GM18499 (cell line): ENCODE data around the gene ADAMTS17.

Experiments
- ATAC-seq: cut with Tn5 transposase; IDR thresholded peaks from one replicate; pipeline ENCODE4 v1.9.1; 2021; ENCODE audit warnings: moderate number of reproducible peaks; ENCODE audit not compliant: insufficient read depth, unreplicated experiment

Gene ADAMTS17

DNA sequence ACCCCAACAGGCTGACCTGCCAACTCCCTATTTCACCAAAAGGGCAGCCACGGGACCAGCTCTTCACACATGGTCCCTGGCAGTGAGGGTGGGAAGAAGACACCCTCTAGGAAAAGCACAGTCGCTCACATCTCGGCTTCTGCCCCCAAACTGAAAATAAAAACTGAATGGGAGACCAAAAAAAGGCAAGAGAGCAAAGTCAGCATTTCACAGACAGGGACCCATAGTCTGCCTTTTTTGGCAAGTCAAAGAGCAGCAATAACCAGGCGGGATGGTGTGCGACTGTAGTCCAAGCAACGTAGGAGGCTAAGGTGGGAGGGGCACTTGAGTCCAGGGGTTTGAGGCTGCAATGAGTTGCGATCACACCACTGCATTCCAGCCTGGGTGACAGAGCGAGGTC, 154.1 kb downstream of the ADAMTS17 start:
- ATAC-seq = no peak

DNA sequence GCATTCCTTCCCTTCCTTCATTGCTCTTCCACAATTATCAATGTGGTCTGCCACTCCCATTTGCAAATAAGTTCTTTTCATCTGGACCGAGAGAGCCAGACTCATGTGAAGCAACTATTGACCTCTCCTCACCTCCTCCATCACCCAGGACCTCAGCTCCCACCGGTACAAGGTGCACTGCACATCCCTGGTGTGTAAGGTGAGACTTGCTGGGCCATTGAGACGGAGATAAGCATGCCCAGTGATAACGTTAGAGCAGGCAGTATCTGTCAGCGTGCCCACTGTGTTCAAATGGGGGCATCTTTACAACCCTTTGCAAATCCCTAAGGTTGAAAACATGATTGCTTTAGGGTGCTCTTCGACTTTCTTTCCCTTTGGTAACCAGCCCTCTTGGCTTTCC, 154.8 kb downstream of the ADAMTS17 start:
- no peak for ATAC-seq

DNA sequence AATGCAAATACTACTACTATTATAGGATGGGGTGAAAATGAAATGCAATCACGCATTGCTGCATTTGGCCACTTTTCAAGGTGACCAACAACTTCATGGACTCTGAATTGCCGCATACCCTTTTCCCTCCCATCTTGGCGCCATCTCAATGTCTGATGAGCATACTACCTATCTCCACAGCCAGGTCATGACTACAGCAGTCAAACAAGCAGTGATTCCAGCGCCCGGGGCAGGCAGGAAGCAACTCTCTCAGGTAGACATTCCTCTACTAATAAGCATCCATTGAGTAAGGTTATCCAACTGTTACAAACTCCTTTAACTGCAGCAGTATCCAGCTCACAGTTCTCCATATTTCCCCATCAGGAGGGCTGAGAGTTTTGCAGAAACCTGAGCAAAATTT, 155.4 kb downstream of the ADAMTS17 start:
- no peak for ATAC-seq

DNA sequence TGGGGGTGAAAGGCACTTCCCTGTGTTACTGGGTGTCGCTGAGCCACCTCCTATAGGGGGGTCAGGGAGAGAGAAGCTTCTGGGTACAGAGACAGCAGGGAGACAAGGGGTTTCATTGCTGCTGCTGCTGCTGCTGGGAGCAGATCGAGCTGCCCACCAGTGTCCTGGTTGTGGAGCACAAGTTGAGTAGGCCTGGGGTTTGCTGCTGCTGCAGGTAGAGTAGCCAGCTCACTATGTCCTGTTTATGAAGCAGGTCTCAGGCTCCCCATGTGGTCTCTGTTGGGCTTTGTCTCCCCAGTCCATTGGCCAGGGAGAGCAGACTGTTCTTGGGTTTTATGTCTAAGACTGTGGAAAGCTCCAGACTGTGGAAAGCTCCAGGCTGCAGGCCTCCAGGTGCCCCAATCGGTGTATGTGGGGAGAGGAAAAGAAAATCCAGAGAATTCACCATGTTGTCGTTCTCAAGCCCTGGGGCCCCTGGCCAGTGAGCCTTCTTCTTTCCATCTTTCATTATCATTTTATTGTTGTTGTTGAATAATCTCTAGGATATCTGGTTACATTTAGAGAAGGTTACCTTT, 157.8 kb downstream of the ADAMTS17 start:
- no peak for ATAC-seq

DNA sequence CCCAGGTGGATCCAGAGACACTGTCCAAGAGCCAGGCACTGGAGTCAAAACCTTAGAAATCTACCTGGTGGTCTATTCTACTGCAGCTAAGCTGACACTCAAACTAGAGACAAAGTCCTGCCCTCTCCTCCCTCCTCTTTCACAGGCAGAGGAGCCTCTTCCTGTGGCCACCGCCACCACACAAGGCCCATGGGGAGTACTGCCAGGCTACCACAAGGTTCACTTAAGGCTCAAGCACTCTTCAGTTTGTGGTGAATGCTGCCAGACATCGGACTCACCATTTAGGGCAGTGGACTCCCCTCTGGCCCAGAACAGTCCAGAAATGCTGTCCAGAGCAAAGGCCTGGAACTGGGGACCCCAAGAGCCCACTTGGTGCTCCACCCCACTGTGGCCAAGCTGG, 160.9 kb downstream of the ADAMTS17 start:
- no peak for ATAC-seq

DNA sequence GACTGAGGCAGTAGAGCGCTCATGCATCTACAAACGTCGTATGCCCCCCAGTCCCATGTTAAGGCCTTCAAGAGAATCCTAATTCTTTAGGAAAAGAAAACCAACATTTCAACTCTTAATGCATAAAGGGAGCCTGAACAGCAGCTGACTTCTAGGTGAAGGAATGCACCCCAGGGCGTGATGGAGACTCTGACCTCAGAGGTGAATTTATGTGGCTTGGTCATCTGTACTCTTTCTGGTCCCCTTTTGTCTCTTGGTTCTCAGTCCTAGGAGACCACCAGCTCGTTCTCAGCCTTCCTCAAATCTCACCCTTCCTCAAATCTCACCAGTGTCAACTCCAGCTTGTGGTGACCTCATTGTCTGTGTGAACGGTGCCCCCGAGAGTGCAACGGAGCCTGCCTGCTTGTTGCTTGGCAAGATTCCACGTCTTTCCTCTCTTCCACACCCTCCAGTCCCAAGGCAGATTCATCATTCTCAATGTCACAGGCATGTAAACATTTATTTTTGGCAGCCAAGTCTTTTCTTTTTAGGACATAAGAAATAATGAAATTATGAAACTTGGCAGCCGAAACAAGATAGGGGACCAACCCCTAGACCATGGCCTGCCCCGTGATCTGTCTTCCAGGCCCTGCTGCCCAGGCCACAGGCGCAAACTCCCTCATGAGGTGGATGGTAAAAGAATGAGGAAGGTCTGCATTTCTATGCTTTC, 166.2 kb downstream of the ADAMTS17 start:
- no peak for ATAC-seq

DNA sequence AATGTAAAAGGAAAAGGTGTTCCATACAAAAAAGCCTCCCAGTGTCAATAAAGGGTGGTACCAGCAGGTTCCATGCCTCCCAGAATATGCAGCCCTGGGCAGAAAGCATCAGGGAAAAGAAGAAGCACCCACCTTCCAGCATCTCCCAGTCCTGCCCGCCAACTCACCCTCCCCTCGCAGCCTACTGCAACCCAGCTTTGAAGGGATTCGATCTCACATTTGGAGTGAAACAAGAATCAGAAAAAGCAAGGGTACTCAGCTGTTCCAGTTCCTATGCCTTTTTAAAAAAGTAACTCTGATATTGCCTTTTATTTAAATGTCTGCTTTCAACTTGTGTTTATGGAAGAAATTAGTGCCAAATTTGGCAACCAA, 166.9 kb downstream of the ADAMTS17 start:
- ATAC-seq = no peak

DNA sequence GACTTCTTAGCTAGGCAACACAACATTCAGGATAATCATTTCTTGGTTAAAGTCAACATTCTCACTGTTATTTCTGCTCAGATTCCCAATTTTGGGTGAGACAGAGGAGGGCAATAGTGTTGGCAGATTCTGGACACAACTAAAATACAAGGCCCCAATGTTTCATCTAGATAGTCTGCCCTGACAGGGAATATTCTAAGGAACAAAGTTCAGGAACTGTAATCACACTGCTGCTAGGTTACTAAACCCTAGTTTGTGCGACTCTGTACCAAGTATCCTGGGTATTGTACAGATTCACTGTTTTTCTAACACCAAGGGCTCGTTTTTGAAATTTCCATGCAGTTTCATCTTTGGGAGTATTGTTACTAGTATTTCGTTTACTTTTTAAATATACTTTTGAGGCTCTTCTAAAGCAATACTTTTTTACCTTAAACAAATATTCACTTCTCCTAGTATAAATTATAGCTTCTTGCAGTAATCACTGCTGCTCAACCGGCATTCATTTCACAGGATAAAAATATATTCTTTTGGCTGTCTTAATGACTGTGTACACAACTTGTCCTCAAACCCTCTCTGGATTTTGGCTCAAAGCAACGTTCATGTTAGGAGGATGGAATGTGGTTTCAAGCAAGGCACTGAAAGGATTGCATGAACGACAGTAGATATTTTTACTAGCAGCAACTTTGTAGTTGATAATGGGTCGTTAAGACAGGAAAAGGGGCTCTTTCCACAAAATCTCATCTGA, 167.4 kb downstream of the ADAMTS17 start:
- ATAC-seq = no peak

DNA sequence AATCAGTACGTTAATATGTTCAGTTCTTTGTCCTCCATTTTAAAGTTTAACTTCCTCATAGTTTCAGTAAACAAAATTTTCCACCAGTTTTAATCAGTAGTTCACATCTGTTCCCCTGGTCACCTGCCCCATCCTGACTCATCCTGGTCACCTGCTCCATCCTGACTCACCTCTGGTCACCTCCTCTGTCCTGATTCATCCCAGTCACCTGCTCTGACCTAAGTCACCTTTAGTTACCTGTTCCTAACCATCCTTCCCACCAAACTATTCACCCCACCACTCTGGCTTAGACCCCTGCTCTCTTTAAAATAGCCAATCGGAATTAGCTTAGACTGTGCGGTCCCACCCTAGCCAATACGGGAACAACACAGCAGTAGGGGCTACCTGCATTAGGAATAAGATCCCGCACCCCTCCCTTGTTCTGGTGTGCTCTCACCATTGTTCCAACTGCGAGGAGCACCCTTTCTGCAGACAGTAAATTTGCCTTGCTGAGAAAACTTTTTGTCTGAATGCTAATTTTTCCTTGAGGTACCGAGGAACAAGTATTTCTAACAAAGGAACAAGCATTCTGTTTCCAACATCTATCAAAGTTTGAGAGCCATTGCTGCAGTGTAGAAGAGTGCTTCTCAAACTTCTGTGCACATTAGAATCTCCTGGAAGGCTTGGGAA, 169.3 kb downstream of the ADAMTS17 start:
- ATAC-seq = no peak

DNA sequence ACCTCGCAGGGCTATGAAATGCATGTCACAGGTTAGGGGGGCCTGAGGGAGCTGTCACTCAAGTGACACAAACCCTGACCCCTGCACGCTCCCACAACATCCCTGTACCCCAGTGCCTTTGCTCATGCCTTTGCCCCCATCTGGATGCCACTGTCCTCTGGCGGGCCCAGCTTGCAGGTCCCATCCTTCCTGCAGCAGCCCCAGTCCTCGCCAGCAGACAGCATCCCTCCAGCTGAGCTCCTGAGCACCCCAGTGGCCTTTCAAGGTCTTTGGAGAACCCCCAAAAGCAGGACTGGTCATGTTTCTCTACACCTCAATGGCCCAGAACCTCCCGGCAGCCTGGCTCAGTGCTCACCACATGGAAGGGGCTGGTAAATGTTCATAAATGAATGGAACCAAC, 170.4 kb downstream of the ADAMTS17 start:
- ATAC-seq = no peak

DNA sequence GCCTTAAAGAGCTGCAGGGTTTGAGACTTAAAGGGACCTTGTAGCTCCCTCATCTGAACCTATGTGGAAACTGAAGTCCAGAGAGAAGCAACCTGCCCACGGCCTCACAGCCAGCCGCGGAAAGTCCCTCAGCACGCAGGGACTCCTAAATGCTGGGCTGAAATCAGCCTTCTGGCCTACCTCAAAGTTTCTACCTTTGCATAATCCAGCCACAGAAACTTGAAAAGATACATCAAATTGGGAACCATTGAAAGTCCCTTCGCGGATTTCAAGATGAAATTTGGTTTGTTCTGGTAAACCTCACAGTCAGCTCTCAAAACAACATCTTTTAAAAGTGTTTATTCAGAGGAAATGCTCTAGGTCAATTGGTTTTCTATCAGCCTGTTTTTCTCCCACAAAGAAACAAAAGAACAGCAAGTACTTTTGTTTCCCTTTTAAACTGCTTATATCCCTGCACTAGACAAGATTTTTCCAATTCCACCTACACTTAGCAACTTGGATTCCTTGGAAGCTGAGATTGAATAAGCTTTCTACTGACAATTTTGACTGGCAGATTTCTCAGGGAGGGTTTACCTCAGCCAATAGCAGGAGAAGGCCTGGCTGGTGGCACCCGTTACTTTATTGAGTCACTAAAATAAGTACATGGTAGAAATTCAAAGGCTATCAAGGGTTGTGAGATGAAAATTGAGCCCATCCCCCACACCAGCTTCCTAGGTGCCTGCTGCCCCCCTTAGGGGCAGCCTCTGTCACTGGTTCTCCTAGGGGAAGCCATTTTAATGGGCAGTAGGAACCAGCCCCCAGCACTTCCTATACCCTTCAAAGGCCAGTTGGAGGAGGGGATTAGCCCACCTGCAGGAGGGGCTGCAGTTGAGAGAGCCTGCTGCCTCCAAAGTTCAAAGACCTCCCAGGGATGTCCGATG, 171.2 kb downstream of the ADAMTS17 start:
- peak; percentile 86 for ATAC-seq

DNA sequence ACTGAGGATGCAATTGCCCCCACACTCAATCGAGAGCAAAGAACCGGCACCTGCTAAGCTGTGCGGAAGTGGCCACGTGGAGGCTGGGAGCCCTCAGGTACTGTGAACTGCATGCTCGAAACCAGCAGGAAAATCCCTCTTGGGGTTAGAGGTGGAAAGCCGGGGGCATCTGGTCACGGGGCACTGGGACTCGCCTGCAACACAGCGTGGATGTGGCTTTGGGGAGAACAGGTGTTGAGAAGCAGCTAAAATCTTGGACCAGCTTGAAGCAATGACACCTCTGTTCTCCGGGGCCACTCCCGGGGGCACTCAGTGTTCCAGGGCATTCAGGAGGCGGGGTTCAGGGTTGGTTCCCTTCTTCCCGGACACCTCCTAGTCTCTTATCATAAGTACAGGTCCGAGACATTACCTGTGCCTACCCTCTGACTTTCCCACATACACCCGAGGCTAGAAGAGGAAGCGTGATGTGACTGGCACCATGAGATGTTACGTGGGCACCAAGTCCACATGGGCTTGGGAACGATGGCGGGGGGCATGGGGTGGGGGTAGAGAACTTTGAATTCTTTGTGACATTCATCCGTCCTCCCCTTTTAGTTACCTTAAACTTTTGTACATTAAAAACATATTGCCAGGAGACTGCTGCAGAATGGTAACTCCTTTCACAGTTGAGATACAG, 172.0 kb downstream of the ADAMTS17 start:
- no peak for ATAC-seq

DNA sequence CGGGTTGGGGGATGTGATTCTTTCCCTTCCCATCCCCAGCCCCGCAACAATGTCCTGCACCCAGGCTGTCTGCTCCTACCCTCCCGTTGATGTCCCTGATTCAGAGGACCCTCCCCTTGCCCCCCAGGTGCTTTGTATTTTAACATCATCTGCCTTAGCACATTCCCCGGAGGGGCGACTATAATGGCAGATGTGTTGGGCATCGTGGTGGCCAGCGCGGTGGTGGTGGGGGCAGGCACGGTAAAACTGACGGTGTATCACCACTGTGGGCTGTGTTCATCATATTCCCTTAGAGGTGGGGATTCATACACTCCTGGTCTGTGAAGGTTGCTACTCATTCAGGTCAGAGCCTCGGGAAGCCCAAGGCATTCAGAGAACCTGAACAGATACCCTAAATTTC, 173.0 kb downstream of the ADAMTS17 start:
- ATAC-seq = no peak

DNA sequence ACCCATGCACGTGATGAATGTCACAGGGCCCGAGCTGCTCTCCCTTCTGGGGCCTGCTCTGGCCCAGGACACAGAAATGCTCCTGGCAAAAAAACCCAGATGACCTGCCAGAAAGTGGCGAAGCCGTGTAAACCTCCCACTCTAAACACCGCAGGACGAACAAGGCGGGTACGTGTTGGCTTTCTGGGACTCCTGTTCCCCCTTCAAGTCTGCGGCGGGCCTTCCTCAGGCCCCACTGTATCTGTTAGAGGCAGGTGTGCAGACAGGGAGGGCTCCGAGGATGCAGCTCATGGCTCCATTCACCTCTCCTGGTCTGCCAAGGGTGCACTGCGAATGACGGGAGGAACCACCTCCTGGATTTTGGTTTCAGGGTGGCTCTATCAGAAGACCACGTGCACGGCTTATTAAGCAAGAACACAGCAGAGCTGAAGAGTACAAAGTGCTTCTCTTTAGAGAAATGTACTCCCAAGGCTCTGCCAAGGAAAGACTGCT, 173.8 kb downstream of the ADAMTS17 start:
- no peak for ATAC-seq

DNA sequence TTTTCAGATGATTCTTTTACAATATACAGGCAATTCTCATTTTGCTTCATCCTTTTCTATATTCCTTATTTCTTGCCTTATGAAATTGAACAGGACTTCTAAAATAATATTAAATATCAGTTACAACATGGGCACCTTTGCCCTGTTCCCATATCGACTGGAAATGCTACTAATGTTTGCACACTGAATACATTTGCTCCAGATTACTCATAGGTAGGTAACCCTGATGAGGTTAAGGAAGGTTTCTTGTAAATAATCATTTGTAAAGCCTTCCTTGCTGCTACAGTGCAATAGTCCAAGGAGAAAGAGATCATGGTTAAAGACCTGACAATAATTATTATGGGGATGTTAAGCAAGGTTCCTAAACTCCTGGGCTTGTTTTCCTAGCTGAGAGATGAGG, 175.5 kb downstream of the ADAMTS17 start:
- ATAC-seq = no peak

DNA sequence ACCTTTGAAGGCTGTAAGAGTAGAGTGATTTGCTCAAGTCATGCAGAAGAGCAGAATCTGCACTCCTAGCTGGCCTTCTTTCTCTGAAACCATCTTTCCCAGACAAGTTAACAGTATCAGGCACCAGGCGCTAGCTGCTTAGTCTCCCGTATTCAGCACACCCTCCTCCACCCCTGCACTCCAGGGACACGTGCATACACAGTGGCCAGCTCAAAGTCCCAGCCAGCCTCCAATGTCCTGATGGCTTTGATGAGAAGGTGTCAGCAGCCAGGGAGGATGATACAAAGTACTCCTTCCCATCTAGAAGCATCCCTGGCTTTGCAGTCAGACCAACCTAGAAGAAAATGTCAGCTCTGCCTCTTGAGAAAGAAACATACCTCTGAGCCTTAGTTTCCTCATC, 177.8 kb downstream of the ADAMTS17 start:
- no peak for ATAC-seq

DNA sequence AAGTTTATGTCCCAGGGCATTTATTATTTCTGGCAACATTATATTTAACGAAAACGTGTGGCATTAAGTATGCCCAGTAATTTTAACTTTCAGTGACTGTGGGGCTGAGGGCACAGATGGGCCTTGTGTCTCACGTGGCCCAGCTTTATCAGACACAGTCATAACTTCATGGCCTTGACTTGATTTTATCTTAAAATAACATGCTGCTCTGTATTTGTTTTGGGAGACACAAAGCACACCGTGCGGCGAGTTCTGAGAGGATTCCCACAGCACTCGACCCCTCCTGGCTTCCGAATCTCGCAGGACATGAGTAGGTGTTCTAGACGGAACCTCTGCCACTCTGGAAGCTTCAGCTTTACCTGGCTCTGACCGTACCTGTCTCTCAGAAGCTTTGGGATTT, 180.8 kb downstream of the ADAMTS17 start:
- ATAC-seq = no peak

DNA sequence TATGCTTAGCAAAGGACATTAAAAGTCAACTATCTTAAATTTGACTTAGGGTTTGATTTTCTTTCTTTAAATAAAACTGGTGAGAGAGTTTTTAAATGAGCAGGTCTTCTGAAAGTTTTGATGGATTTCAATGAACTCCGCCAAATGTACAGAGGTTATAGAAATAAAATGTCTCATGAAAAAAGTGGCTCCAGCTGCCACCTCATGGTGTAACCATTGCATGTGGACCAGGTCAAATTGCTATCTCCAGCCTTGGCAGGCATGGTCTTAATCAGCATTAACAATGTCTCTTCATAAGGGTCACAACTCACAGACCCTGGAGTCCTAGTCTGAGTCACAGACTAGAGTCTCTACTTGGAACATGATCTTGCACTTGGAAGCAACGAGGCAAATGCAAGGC, 182.3 kb downstream of the ADAMTS17 start:
- ATAC-seq = no peak

DNA sequence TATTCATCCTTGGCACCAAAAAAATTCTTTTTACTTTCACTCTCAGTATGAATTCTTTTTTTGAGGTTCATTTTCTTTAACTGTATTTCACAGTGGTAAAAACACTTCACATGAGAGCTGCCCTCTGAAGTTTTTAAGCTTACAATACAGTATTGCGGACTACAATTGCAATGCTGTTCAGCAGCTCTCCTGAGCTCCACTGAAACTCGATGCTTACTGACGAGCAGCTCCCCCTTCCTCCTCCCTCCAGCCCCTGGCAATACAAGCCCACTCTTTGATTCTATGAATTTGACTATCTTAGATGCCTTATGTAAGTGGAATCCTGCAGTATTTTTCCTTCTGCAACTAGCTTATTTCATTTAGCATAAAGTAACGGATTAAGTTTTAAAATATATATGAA, 183.4 kb downstream of the ADAMTS17 start:
- no peak for ATAC-seq

DNA sequence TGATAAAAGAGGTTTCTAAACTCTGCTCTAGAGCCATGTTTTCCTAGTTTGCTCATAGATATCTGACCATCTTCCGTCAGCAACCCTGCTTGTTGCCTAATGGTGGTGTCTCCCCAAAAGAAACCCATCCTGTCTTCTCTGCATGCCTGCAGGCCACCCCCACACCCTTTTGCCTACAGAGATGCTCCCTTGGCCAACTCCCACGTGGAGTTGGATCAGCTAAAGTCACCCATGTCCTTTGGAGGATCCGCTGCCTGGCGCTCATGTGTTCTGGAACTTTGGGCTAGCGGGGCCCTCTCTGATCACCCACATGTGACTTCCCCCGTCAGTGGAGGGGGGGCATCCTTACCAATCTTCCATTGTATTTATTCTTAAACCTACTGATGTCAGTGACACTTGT, 185.6 kb downstream of the ADAMTS17 start:
- no peak for ATAC-seq
